ENCODE measurements around the gene GTPBP4.

GTPBP4 gene

DNA sequence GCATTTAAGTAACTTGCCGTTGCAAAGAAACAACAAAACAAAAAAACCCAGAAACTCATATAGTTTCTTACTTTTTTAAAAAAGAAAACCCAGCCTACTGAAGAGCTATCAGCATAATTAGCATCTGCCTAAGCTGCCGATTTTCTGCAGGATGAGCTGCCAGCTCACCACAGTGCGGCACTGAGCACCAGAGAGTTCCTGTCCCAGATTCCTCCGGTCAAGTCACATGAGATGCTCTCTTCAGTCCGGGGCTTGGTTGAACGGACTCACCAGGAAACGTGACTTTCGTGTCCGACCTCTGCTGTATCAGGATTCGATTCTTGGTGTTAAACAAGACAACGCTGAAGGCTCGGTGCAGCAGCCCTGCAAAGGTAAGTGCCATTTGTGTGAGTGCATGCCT lies 34.2 kb downstream of the GTPBP4 start:
- Histone ChIP-seq H3F3A (ENCODE audit: insufficient read depth, low read length) (no peaks in the 10 kb centered on the region), H3K36me3 (ENCODE audit: insufficient read depth, low read length) (peaks cover 29% of the 10 kb centered on the region), H2AFZ (ENCODE audit: low read length) (no peak overlapping the region), H3K4me2 (ENCODE audit: low read length) (no peak overlapping the region), H3K79me2 (ENCODE audit: insufficient read depth, low read length) (no peaks in the 10 kb centered on the region), H3K9me3 (ENCODE audit: low read length) (no peaks in the 10 kb centered on the region), H3K27ac (ENCODE audit: low read depth, low read length, poor library complexity, severe bottlenecking) (no peak overlapping the region), H3K9ac (ENCODE audit: low read length) (no peak overlapping the region), H3K27me3 (ENCODE audit: insufficient read depth, low read length) (no peaks in the 10 kb centered on the region), H3K4me1 (ENCODE audit: insufficient read depth, low read length, severe bottlenecking) (no peaks in the 10 kb centered on the region), H4K20me1 (ENCODE audit: insufficient read depth, low read length) (no peaks in the 10 kb centered on the region), H3K4me3 (ENCODE audit: low read depth, low read length, poor library complexity, severe bottlenecking) (no peak overlapping the region), H3K9me2 (ENCODE audit: low read depth, low read length) (no peaks in the 10 kb centered on the region)
- TF ChIP-seq, protein P1, sequence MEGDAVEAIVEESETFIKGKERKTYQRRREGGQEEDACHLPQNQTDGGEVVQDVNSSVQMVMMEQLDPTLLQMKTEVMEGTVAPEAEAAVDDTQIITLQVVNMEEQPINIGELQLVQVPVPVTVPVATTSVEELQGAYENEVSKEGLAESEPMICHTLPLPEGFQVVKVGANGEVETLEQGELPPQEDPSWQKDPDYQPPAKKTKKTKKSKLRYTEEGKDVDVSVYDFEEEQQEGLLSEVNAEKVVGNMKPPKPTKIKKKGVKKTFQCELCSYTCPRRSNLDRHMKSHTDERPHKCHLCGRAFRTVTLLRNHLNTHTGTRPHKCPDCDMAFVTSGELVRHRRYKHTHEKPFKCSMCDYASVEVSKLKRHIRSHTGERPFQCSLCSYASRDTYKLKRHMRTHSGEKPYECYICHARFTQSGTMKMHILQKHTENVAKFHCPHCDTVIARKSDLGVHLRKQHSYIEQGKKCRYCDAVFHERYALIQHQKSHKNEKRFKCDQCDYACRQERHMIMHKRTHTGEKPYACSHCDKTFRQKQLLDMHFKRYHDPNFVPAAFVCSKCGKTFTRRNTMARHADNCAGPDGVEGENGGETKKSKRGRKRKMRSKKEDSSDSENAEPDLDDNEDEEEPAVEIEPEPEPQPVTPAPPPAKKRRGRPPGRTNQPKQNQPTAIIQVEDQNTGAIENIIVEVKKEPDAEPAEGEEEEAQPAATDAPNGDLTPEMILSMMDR (IDR thresholded peaks at IDR 0.05; ENCODE audit: low read length): no peak

DNA sequence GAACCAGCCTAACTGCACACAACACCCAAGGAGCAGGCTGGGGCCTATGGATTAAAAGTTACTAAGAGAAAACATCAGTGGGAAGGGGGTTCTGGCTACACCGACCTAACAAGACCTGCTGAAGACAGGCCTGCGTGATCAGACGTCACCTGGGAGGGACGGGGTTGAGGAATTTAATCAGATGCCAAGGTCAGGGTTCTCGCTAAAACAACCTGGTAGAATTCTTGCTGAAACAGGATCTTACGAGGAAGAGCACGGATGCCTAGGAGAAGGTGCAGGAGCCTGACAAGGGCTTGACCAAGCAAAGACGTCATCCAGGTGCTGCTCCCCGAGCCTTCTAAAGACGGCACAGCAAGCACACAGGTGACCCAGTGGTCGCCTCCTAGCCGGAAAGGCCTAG lies 35.9 kb downstream of the GTPBP4 start:
- no peaks in the 10 kb centered on the region for H4K20me1 ChIP-seq (ENCODE audit: insufficient read depth, low read length)

GRCh38 chr10:1025683-1026082 lies 37.4 kb downstream of the GTPBP4 start, which contains the start of gene IDI2:
Gene IDI2 (minus strand): TSS chr10:1025859. CDS start chr10:1024723, 1,136 bp downstream.
- H3K4me1 ChIP-seq (ENCODE audit: insufficient read depth, low read length, severe bottlenecking): no peaks in the 10 kb centered on the region
- peaks cover 5% of the 10 kb centered on the region; the same call in 1 of the 2 replicates for H3K36me3 ChIP-seq (ENCODE audit: insufficient read depth, low read length)
- no peak within 1 kb of the TSS for H2AFZ ChIP-seq (ENCODE audit: low read length)
- H3K27ac ChIP-seq (ENCODE audit: low read depth, low read length, poor library complexity, severe bottlenecking): no peak within 1 kb of the TSS
- no peaks in the 10 kb centered on the region for H3F3A ChIP-seq (ENCODE audit: insufficient read depth, low read length)
- H3K9me3 ChIP-seq (ENCODE audit: low read length): no peaks in the 10 kb centered on the region
- H3K4me3 ChIP-seq (ENCODE audit: low read depth, low read length, poor library complexity, severe bottlenecking): no peak within 1 kb of the TSS
- H4K20me1 ChIP-seq (ENCODE audit: insufficient read depth, low read length): no peaks in the 10 kb centered on the region
- no peak for TF ChIP-seq EZH2 (IDR thresholded peaks at IDR 0.05; ENCODE audit: borderline replicate concordance, low read length)
- TF ChIP-seq, protein P1 (IDR thresholded peaks at IDR 0.05; ENCODE audit: low read length): no peak
- no peaks in the 10 kb centered on the region for H3K9me2 ChIP-seq (ENCODE audit: low read depth, low read length)
- H3K4me2 ChIP-seq (ENCODE audit: low read length): no peak within 1 kb of the TSS
- no peaks in the 10 kb centered on the region for H3K27me3 ChIP-seq (ENCODE audit: insufficient read depth, low read length)
- no peaks in the 10 kb centered on the region for H3K79me2 ChIP-seq (ENCODE audit: insufficient read depth, low read length)
- no peak within 1 kb of the TSS for H3K9ac ChIP-seq (ENCODE audit: low read length)

More for the DNA sequence above, 35.9 kb downstream of the GTPBP4 start:
- Histone ChIP-seq H3K79me2 (ENCODE audit: insufficient read depth, low read length) (no peaks in the 10 kb centered on the region), H3K36me3 (ENCODE audit: insufficient read depth, low read length) (peaks cover 18% of the 10 kb centered on the region), H3K9me3 (ENCODE audit: low read length) (no peaks in the 10 kb centered on the region), H3K27me3 (ENCODE audit: insufficient read depth, low read length) (no peaks in the 10 kb centered on the region), H3F3A (ENCODE audit: insufficient read depth, low read length) (no peaks in the 10 kb centered on the region), H3K27ac (ENCODE audit: low read depth, low read length, poor library complexity, severe bottlenecking) (no peak overlapping the region), H3K4me1 (ENCODE audit: insufficient read depth, low read length, severe bottlenecking) (no peaks in the 10 kb centered on the region), H2AFZ (ENCODE audit: low read length) (no peak overlapping the region), H3K9me2 (ENCODE audit: low read depth, low read length) (no peaks in the 10 kb centered on the region), H3K4me2 (ENCODE audit: low read length) (no peak overlapping the region), H3K4me3 (ENCODE audit: low read depth, low read length, poor library complexity, severe bottlenecking) (no peak overlapping the region), H3K9ac (ENCODE audit: low read length) (no peak overlapping the region)
- TF ChIP-seq, protein P1 (IDR thresholded peaks at IDR 0.05; ENCODE audit: low read length): no peak
- no peak for TF ChIP-seq EZH2 (IDR thresholded peaks at IDR 0.05; ENCODE audit: borderline replicate concordance, low read length)
